GM23248 (cell line): ENCODE data around the gene GNPNAT1. TPM values are rescaled to one million over a fixed set of nuclear protein-coding genes. Genes with fewer than 3 reads are reported as not detected.
"Not testable (repeated sequence)": the region's sequence is repeated elsewhere in the genome, so short reads cannot be mapped to it uniquely, and the experiment has no call there.

ENCODE experiments used
- DNase-seq: peaks from one replicate; pipeline ENCODE4 v3.0.0-alpha.2; 2015
- H2AFZ ChIP-seq: fragments of 200-600 bp; sonication (generic); 2 replicates; pipeline ENCODE4 v1.6.1; 2016; ENCODE audit warnings: antibody characterized with exemption
- H3F3A ChIP-seq: fragments of 200-600 bp; sonication (generic); 2 replicates; pipeline ENCODE4 v1.6.1; 2016; ENCODE audit warnings: mild to moderate bottlenecking, antibody characterized with exemption, mixed run types; ENCODE audit not compliant: insufficient read depth
- H3K27ac ChIP-seq: fragments of 200-600 bp; sonication (generic); 2 replicates; pipeline ENCODE4 v1.5.1; 2016; ENCODE audit warnings: mild to moderate bottlenecking
- H3K27me3 ChIP-seq: fragments of 200-600 bp; sonication (generic); replicated peaks from 2 replicates; pipeline ENCODE4 v1.6.1; 2016; ENCODE audit warnings: mild to moderate bottlenecking; ENCODE audit not compliant: insufficient read depth
- H3K36me3 ChIP-seq: fragments of 200-600 bp; sonication (generic); 2 replicates; pipeline ENCODE4 v1.6.1; 2016; ENCODE audit warnings: low read depth, mild to moderate bottlenecking
- H3K4me1 ChIP-seq: fragments of 200-600 bp; sonication (generic); 2 replicates; pipeline ENCODE4 v1.6.1; 2016; ENCODE audit warnings: mild to moderate bottlenecking; ENCODE audit not compliant: insufficient read depth
- H3K4me2 ChIP-seq: fragments of 200-600 bp; sonication (generic); one replicate; pipeline ENCODE4 v1.6.1; 2016; ENCODE audit warnings: mild to moderate bottlenecking; ENCODE audit not compliant: unreplicated experiment
- H3K4me3 ChIP-seq: fragments of 200-600 bp; sonication (generic); 2 replicates; pipeline ENCODE4 v1.5.1; 2016; ENCODE audit warnings: mild to moderate bottlenecking
- H3K79me2 ChIP-seq: fragments of 200-600 bp; sonication (generic); 2 replicates; pipeline ENCODE4 v1.6.1; 2016; ENCODE audit warnings: mild to moderate bottlenecking; ENCODE audit not compliant: insufficient read depth
- H3K9ac ChIP-seq: fragments of 200-600 bp; sonication (generic); 2 replicates; pipeline ENCODE4 v1.6.1; 2016; ENCODE audit warnings: mild to moderate bottlenecking
- H3K9me2 ChIP-seq: fragments of 200-600 bp; sonication (generic); 2 replicates; pipeline ENCODE4 v1.6.1; 2016; ENCODE audit warnings: mixed run types, mild to moderate bottlenecking, moderate library complexity; ENCODE audit not compliant: insufficient read depth
- H3K9me3 ChIP-seq: fragments of 200-600 bp; sonication (generic); one replicate; pipeline ENCODE4 v1.6.1; 2017; ENCODE audit warnings: low read depth
- H4K20me1 ChIP-seq: fragments of 200-600 bp; sonication (generic); 2 replicates; pipeline ENCODE4 v1.6.0; 2016; ENCODE audit not compliant: insufficient read depth
- EZH2 ChIP-seq: fragments of 200-600 bp; sonication (generic); IDR thresholded peaks from 2 replicates; pipeline ENCODE4 v1.6.1; 2018; ENCODE audit warnings: antibody characterized with exemption, mild to moderate bottlenecking; ENCODE audit not compliant: insufficient read depth, poor library complexity, severe bottlenecking
- EZH2phosphoT487 ChIP-seq: fragments of 200-600 bp; sonication (generic); IDR thresholded peaks from 2 replicates; pipeline ENCODE4 v1.6.1; 2018; ENCODE audit warnings: antibody characterized with exemption, moderate library complexity, mild to moderate bottlenecking, low read depth; ENCODE audit not compliant: insufficient read depth
- WGBS, 2 experiments: methylation state at CpG; one replicate each; pipeline ENCODE4 v1.1.6; 2015 to 2017; ENCODE audit warnings: low lambda C conversion rate in 2 of 2, low coverage in 1 of 2; ENCODE audit errors: missing lambda C conversion rate in 2 of 2; 5-methylcytosine and 5-hydroxymethylcytosine counted together
- in situ Hi-C: fragments of 300-500 bp; cut with MboI; formaldehyde crosslinking; loops from 2 replicates; pipeline ENCODE4 v1.15.0; 2020
- polyA plus RNA-seq: library from polyadenylated mRNA; unstranded; fragments of >200 nt; fragmentation: Nextera tagmentation; extraction: Ambion mirVana; gene quantifications from 2 replicates; pipeline ENCODE4 v1.2.1, GENCODE V29; 2016
- total RNA-seq: library from RNA; depleted of rRNA; stranded (reverse); fragments of >200 nt; shearing (Covaris generic); gene quantifications from 2 replicates; pipeline ENCODE4 v1.2.3, GENCODE V29; 2014

Gene GNPNAT1
- total and polyA plus RNA-seq, 2 experiments from 2014 or later: 58.9 to 59.6 TPM

GRCh38 chr14:52767058-52767833, 24.2 kb downstream of the GNPNAT1 start:
- TF ChIP-seq EZH2 (no peak), EZH2phosphoT487 (no peak)
- no peak overlapping the region for H3K4me3 ChIP-seq
- peaks cover 16% of the 10 kb centered on the region for H3K4me1 ChIP-seq
- no peak overlapping the region for H3K27ac ChIP-seq
- H4K20me1 ChIP-seq: no peaks in the 10 kb centered on the region
- no peak overlapping the region for H2AFZ ChIP-seq
- no peaks in the 10 kb centered on the region for H3K79me2 ChIP-seq
- peaks cover 25% of the 10 kb centered on the region; the same call in 1 of the 2 replicates for H3K36me3 ChIP-seq
- no peaks in the 10 kb centered on the region for H3F3A ChIP-seq
- 99 to 100% methylated on average over 3 of the region's 3 CpGs for WGBS, 2 experiments
- H3K9me2 ChIP-seq: no peaks in the 10 kb centered on the region
- no peaks in the 10 kb centered on the region for H3K27me3 ChIP-seq
- in situ Hi-C loops: no loop called here
- no peak for DNase-seq
- no peaks in the 10 kb centered on the region for H3K9me3 ChIP-seq
- H3K9ac ChIP-seq: no peak overlapping the region
- no peak overlapping the region for H3K4me2 ChIP-seq

GRCh38 chr14:52762923-52763322, 28.5 kb downstream of the GNPNAT1 start:
- DNase-seq, H3F3A ChIP-seq, H2AFZ ChIP-seq, H3K4me2 ChIP-seq, H3K27me3 ChIP-seq, H3K79me2 ChIP-seq, H3K4me1 ChIP-seq, H3K9ac ChIP-seq, in situ Hi-C loops, H3K27ac ChIP-seq, H3K9me3 ChIP-seq, H4K20me1 ChIP-seq, H3K4me3 ChIP-seq, H3K9me2 ChIP-seq: not testable (repeated sequence)
- H3K36me3 ChIP-seq: peaks cover 16% of the 10 kb centered on the region
- WGBS, 2 experiments: 98 to 99% methylated on average over 4 of the region's 4 CpGs

- Histone ChIP-seq H3K4me1 (no peaks in the 10 kb centered on the region), H3K9me2 (no peaks in the 10 kb centered on the region), H3K79me2 (no peaks in the 10 kb centered on the region), H3K27ac (no peak overlapping the region), H3K4me2 (no peak overlapping the region), H3K27me3 (no peaks in the 10 kb centered on the region), H3K9me3 (no peaks in the 10 kb centered on the region), H3K4me3 (no peak overlapping the region), H2AFZ (no peak overlapping the region), H4K20me1 (no peaks in the 10 kb centered on the region), H3K36me3 (peaks cover 27% of the 10 kb centered on the region), H3K9ac (no peak overlapping the region), H3F3A (no peaks in the 10 kb centered on the region)
- DNase-seq: no peak
- in situ Hi-C loops: no loop called here
- no peak for TF ChIP-seq EZH2phosphoT487
- TF ChIP-seq EZH2: no peak
- WGBS, 2 experiments: 100% methylated on average over 1 of the region's 1 CpG
These were observed 32.3 kb downstream of the GNPNAT1 start for GRCh38 chr14:52759145-52759544.

GRCh38 chr14:52755607-52756316, 35.6 kb downstream of the GNPNAT1 start:
- DNase-seq: no peak
- Histone ChIP-seq H3K36me3 (peaks cover 30% of the 10 kb centered on the region), H3K9ac (no peak overlapping the region), H3K4me1 (no peaks in the 10 kb centered on the region), H3K4me2 (no peak overlapping the region), H3K9me3 (no peaks in the 10 kb centered on the region), H2AFZ (no peak overlapping the region), H3F3A (no peaks in the 10 kb centered on the region), H4K20me1 (no peaks in the 10 kb centered on the region), H3K27ac (no peak overlapping the region), H3K4me3 (no peak overlapping the region), H3K9me2 (no peaks in the 10 kb centered on the region), H3K79me2 (no peaks in the 10 kb centered on the region), H3K27me3 (no peaks in the 10 kb centered on the region)
- in situ Hi-C loops: no loop called here
- TF ChIP-seq EZH2phosphoT487 (no peak), EZH2 (no peak)
- 97 to 99% methylated on average over 5 of the region's 5 CpGs for WGBS, 2 experiments
